Left kidney (tissue), 2 donors: Measurements from ENCODE around the gene SCNN1G. TPM values are rescaled to one million over a fixed set of nuclear protein-coding genes. Genes with fewer than 3 reads are reported as not detected.

Experiments
- DNase-seq: peaks from one replicate; pipeline ENCODE4 v3.0.0-alpha.2; 2013
- polyA plus RNA-seq: library from polyadenylated mRNA; unstranded; fragments of 120-200 nt; gene quantifications from one replicate; pipeline ENCODE4 v1.2.1, GENCODE V29; 2013; ENCODE audit not compliant: insufficient read length

SCNN1G gene
- polyA plus RNA-seq, 1 donor, result 38.1 TPM

DNA sequence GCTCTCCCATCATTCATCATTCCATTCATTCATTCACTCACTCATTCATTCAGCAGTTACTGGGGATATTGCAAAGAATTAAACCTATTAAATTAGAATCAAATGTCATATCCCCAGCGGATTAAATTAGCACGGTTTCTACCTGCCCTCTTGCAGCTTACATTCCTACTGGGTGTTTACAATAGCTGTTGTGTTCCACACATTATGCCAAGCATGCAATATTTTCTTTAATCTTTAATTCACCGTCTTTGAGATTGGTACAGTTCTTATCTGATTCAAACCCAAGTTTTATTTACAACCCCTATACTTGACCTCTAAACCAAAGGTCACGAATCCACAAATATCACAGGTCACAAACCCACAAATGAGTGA lies 32.6 kb upstream of the SCNN1G start:
- DNase-seq, result no peak

DNA sequence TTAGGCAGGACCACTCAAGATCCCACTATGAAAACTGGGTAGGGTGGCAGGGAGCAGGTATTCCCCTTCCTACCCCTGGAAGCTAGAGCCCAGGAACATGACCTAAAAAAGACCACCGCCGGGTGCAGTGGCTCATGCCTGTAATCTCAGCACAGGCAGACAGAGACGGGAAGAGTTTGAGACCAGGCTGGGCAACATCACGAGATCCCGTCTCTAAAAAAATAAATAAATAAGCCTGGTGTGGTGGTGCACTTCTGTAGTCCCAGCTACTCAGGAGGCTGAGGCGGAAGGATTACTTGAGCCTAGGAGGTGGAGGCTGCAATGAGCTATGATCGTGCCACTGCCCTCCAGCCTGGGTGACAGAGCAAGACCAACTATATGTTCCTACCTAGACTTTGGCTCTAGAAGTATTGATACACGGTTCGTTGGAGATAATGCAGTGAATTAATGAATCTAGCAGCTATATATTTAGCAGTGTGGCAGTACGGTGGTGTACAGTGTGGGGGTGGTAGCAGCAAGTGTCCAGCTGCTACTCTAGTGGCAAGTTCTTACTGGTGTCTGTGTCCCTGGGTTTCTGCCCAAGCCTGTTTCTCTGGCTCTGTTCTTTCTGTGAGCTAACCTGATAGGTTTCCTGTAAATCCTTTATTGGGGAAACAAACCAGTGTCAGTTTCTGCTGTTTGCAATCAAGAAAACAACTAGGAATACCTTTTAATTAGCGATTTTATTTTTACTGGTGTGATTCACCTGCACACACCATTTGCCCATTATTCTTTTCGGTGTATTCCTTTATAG lies 30.0 kb upstream of the SCNN1G start:
- DNase-seq, result no peak

DNA sequence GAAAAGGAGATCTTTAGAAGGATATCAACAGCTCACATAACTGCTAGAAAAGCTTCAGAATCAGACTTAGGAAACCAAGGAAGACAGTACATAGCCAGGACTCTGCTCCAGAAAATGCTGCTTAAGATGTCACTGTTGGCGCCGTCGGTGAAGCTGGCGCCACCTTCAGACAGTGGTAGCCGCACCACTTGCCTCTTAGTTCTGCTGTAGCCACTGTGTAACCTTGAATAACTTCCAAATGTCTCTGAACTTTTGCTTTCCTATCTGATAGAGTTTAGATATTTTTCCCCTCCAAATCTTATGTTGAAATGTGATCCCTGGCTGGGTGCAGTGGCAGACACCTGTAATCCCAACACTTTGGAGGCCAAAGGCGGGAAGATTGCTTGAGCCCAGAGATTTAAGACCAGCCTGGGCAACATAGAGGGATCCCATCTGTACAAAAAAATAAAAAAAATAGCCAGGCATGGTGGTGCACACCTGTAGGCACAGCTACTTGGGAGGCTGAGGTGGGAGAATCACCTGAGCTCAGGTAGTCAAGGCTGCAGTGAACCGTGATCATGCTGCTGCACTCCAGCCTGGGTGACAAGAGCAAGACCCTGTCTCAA lies 27.0 kb upstream of the SCNN1G start:
- no peak for DNase-seq

DNA sequence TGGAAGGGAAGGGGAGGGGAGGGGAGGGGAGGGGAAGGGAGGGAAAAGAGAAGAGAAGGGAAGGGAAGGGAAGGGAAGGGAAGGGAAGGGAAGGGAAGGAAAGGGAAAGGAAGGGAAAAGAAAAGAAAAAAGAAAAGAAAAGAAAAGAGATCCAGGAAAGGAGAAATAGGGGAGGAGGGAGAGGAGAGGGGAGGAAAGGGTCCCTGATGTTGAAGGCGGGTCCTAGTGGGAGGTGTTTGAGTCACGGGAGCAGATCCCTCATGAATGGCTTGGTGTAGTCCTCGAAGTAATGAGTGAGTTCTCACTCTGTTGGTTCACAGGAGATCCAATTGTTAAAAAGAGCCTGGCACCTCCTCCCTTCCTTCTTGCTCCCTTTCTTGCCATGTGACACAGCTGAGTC lies 26.4 kb upstream of the SCNN1G start:
- DNase-seq, result no peak

DNA sequence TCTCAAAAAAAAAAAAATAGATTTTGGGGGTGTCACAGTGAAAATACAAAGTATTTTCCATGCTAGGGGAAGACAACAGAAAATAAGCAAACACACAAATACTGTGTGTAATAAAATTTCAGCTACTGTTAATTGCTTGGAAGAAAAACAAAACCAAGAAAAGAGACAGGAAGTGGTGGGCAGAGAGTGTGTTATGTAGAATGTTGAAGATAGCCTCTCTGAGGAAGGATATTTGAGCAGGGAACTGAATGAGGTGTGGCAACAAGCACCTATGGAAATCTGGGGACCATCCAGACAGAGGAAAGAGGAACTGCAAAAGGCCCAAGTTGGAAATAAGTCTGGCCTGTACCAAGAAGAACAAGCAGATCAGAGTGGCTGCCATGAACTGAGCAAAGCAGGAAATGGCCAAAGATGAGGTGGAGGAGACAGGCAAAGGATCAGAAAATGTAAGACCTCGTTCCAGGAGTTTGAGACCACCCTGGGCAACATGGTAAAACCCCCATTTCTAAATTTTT lies 25.5 kb upstream of the SCNN1G start:
- DNase-seq, result no peak

DNA sequence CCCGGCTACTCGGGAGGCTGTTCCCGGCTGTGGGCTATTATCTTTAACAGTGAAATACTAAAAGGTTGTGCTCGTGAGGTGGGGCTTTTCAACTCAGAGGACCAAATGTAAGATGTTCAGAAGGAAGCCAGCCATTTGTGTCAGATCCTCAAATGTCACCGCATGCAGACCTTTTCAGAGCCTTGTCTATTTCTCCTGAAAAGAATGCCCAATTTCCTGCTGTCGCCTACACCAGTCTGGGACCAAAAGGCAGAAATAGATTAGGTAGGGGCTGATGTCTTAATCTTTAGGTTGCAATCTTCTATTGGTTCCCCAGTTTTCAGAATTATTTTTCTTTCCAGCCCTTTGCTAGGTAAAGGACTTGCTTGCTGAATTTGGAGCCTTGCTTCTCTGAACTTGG lies 24.4 kb upstream of the SCNN1G start:
- no peak for DNase-seq

DNA sequence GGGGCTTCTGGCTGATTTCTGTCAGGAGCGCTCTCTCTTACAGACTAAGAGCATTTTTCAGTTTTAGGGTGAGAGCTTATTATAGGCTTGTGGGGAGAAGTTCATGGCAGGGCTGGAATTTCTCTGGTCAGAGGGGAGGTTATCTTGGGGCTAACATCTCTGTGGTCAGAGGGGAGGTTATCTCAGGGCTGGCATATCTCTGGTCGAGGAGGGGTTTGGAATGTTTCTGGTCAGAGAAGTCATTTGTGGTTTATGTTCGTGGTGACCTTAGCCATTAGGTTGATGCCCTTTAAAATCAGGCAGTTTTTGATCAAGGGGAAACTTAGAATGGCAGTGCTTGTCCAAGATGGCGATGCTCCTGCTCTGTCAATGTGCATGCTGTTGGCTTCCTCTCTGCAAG lies 22.5 kb upstream of the SCNN1G start:
- no peak for DNase-seq

DNA sequence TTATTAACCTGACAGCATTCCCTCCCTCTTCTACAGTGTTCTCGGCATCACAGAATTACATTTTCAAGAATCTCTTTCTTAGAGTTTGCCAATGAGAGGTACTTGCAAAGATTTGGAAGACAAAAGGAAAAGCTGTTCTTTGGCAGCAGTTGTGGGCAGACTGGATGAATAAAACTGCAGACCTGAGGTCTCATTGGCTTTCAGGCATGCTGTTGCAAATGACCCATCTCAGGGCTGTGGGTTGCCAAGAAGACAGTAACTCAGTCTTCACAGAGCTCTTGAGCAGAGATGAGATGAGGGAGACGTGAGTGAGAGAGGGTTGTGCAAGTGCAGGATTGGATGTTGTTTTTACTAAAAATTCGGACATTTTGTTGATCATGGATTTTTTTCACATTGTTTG lies 22.0 kb upstream of the SCNN1G start:
- no peak for DNase-seq

DNA sequence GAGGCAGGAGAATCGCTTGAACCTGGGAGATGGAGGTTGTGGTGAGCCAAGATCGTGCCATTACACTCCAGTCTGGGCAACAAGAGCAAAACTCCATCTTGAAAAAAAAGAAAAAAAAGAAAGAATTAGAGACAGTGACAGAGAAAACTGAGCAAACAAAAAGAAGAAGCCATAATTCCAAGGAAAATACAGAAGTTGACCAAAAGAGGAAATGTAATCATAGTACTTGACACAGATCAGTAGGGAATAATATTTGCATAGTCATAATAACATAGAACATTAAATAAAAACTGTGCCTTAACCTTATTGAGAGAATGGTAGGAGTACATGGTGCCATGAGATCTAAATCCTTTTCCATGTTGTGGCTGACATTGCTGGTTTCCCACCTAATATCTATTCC lies 18.6 kb upstream of the SCNN1G start:
- no peak for DNase-seq

DNA sequence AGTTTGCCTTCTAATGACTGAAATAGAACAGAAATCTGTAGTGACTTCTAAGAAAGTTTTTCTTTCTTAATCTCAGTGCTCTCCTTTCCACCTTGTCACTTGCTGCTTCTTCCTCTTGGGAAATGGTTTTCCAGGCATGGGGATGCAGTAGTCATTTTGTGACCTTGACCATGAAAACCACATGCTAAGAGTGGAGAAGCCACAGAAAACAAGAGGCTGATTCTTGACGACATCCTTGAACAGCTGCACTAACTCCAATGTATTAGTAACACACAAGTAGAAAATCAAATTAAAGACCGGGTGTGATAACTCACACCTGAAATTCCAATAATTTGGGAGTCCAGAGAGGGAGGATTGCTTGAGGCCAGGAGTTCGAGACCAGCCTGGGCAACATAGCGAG lies 17.8 kb upstream of the SCNN1G start:
- DNase-seq, result no peak

DNA sequence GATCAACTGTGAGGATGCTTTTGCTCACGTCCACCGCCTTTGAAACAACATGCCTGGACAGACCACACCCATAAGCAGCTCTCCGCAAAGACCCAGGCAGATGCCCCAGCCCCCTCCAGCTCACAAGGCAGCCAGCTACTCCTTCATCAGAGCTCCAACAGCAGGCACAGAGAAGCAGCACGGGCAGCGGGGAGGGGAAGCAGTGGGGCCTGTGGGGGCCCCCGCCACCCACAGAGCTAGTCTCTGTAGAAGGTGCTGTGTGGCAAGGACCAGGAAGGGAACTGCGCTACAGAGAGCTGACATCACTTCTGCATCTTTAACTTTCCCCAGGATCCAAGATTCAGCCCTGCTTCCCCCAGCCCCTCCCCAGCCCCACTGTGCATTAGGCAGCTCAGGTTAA lies 10.0 kb upstream of the SCNN1G start:
- no peak for DNase-seq

DNA sequence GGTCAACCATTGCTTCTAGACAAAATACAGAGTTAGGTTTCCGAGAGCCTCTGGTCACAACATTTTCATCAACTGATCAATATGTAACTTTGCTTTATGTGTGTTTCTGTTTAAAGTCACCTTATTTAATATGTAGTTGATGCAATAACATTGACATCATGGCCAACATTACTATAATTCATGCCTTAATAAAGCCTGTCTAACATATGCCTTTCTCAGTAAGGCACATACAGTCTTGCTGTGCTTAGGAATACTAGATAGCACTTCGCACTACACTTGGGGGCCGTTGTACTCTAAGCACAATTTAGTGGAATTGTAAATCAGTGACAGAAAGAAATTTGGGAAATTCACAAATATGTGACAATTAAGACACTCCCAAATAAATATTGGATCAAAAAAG lies 9.6 kb upstream of the SCNN1G start:
- no peak for DNase-seq

DNA sequence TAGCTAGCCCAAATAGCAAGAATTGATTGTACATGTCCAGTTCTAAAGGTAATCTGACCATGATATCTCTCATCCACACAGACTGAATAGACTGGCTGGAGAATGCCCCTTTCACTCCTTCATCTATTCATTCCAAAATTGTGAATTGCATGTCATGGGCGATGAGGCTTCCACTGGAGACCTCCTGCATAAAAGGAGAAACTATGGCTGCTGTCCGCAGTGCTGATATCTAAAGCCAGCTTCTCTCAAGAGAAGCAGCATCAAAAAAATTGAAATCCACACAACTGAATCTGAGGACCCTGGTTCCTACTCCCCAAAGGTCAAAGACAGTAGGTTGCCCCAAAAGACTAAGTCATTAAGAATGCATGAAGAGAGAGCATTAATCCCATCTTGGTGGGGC lies 7.9 kb upstream of the SCNN1G start:
- no peak for DNase-seq

DNA sequence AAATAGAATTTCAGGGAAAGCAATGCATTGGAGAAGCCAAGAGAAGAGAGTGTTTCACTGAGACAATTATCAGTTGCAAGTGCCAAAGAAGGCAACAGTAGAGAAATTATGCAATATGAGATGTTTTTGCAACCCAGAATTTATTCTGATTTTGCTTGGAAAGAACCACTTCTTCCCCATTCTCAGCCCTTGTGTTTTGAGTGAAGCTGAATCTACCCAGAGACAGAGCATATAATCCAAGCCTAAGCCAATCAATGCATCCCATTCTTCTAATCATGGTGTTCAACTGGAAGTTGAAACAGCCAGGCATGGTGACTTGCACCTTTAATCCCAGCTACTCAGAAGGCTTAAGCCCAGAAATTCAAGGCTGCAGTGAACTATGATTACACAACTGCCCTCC lies 6.9 kb upstream of the SCNN1G start:
- no peak for DNase-seq

DNA sequence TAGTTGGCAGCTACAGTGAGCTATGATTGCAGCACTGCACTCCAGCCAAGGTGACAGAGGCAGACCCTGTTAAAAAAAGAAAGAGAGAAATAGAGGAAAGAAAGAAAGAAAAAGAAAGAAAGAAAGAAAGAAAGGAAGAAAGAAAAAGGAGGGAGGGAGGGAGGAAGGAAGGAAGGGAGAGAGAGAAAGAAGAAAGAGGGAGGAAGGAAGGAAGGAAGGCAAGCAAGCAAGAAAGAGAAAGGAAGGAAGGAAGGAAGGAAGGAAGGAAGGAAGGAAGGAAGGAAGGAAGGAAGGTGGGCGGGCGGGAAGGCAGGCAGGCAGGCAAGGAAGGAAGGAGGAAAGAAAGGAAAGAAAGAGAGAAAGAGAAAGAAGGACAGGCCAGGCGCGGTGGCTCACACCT lies 1.0 kb upstream of the SCNN1G start:
- DNase-seq, result no peak

DNA sequence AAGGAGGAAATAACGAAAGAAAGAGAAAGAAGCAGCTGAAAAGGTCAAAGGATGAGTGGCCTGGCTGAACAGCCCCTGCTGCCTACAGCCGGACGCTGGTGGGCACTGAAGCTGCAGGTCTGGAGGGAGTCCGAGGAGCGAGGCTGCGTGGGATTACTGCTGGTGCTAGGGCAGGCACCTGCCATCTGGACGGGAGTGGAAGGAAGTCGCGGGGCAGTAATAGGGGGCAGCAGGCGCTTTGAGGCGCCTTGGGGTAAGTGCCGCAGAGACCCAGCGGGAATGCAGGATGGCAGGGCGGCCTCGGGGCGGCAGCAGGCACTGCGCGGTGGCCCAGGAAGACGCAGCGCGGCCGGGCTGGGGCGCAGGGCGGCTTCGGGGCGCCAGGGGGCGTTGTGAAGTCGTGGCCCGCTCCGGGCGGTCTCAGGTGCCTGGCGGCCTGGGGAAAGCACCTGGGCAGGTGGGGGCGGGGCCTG lies 303 bp upstream of the SCNN1G start:
- DNase-seq, result peak; percentile 68

DNA sequence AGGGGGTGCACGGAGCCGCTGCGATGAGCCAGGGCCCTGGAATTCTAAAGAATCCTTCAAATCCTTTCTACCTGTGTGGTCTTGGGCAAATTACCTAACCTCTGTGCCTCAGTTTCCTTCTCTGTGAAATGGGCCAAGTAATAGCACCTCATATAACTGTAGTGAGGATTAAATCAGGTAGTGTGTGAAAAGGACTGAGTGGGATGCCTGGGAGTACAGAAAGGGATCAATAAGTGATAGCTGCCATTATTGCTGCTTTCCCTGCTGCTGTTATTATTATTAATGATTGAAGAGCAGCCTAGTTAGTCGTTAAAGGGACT lies 958 bp downstream of the SCNN1G start:
- DNase-seq, result no peak

DNA sequence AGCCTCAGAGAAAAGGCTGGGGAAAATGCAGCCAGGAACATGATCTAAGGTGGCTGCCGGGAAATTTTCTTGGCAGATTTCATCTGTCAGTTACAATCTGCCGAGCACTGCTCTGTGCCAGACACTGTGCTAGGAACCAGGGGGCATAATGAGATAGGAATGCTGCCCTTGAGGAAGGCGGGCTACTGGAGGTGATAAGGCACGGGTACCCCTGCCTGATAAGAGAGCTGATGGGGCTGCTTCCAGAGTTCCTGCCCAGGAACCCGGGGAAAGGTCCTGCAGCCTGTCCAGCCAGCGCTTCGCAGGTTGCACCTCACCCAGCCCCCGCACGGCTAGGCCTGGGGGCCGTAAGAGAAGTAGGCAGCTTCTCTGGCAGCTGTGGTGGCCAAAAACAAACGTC lies 3.1 kb downstream of the SCNN1G start:
- DNase-seq, result no peak

DNA sequence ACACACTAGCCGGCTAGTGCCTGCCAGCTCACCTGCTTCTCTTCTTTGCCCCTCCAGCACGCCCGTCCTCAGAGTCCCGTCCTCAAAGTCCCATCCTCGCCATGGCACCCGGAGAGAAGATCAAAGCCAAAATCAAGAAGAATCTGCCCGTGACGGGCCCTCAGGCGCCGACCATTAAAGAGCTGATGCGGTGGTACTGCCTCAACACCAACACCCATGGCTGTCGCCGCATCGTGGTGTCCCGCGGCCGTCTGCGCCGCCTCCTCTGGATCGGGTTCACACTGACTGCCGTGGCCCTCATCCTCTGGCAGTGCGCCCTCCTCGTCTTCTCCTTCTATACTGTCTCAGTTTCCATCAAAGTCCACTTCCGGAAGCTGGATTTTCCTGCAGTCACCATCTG lies 3.6 kb downstream of the SCNN1G start:
- no peak for DNase-seq

DNA sequence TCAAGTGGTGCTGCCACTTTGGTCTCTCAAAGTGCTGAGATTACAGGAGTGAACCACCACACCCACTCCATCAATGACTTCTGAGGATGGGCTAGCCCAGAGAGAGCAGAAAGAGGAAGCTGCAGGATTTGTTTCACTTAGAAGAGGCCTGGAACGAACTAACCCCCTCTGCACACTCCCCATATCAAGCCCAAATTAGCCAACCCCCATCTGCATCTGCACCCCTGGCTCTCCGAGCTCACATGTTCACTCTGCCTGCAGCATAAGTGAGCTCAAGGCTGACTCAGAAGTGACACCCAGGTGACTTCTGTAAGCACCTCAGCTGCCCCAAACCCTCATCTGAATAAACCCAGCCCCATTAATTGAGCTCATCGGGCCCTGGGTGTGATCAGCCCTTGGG lies 4.8 kb downstream of the SCNN1G start:
- DNase-seq, result no peak

DNA sequence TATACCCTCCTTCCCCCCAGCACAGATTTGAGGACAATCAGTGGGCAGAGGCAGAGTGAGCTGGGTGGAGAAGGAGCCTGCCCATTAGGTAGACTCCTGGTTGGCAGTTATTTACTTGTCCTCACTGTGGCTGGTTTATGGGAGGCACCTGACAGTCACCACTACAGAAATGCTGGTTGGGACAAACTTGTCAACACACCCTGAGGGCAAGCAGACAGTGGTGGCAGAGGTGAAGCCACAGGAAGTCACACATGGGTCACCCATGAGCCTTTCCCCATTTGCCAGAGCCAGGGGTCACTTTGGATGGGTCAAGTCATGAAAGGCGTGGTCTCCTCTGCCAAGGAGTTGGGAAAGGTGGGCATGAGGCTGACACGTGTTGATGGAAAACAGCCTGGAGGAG lies 6.4 kb downstream of the SCNN1G start:
- DNase-seq, result no peak

DNA sequence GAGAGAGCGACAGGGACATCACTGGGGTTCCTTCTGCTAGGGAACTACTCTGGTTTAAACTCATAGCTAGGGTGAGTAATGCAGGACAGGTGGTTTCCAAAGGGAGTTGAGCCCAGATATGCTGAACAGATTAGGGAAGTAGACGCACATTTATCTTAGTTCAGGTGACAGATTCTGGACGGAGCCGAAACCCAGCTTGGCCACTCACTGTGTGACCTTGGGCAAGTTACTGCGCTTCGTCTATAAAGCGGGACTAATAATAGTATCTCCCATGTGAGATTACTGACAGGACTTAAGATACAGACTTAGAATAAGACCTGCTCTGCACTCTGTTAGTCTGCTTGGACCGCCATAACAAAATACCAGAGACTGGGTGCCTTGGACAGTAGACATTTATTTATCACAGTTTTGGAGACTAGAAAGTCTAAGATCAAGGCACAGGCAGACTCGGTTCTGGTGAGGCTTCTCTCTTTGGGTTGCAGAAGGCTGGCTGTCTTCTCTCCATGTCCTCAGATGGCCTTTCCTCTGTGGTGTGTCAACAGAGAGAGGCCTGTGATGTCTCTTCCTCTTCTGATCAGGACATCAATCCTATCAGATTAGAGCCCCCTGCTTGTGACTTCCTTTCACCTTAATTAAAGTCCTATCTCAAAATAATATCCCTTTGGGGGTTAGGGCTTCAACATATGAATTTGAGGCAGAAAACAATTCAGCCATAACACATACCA lies 12.1 kb downstream of the SCNN1G start:
- no peak for DNase-seq

DNA sequence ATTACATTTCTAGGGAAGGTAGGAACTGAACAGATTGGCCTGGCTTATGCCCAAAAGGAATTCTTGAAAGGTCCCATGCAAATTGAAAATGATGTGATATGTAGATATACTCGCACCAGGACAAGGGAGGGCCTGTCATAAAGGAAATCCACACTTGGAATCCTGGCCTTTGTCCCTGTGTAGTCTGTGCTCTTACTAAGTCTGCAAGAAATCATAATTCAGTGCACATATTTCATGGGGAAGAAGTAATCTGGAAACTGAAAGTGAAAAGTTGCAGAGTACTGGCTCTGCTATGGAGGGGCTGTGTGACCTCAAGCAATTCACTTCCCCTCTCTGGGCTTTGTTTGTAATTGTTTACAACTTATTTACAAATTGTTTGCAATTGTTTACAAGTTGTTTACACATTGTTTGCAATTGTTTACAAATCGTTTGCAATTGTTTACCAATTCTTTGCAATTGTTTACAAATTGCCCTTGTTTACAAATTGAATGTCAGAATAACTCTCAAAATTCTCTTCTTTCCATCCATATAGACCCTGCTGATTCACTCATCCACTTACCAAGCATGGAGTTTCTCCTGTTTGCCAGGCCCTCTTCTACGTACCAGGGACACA lies 12.9 kb downstream of the SCNN1G start:
- DNase-seq, result no peak
